Measurements from ENCODE around the gene TENT4B. TPM values are rescaled to one million over a fixed set of nuclear protein-coding genes. Genes with fewer than 3 reads are reported as not detected.

TENT4B gene
- polyA plus RNA-seq, 2 of the 4 experiments (the other 2 are of a cell fraction): 12.2 to 19.4 TPM

- 93% methylated on average over 11 of the region's 13 CpGs for WGBS (ENCODE audit: missing lambda C conversion rate)
Observed at GRCh38 chr16:50269061-50269705, 116.1 kb downstream of the TENT4B start.

DNA sequence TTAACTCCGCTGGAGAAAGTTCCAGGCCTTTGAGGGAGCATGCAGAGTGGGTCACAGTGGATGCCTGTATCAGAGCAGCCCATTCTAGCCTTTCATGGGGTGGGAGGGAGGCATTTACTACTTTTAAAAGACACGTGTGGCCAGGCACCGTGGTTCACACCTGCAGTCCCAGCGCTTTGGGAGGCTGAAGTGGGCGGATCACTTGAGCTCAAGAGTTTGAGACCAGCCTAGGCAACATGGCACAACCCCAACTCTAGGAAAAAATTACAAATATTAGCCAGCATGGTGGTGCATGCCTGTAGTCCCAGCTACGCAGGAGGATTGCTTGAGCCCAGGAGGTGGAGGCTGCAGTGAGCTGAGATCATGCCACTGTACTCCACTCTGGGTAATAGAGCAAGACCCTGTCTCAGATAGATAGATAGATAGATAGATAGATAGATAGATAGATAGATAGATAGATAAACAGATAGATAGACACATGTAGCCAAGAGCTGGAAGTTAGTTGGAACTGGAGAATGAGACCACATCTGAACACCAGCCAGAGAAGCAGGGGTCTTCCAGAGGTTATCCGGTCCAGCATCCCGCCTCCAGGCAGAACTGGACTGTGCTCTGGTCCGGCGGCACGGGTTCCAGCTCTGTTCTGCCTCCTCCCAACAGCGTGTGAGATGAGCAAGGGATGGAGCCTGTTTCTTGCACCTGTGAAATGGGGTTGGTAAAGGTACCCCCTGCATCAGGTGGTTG lies 116.8 kb downstream of the TENT4B start:
- DNase-seq (ENCODE audit: low read depth in 1 of 2, low spot score in 1 of 2) (no peak), ATAC-seq (no peak), FAIRE-seq (no peak)
- H3K9me3 ChIP-seq: no peaks in the 10 kb centered on the region
- H3K4me1 ChIP-seq: peaks cover 3% of the 10 kb centered on the region; the same call in 1 of the 3 replicates
- WGBS (ENCODE audit: missing lambda C conversion rate): 83% methylated on average over 12 of the region's 12 CpGs
- ChIA-PET CTCF (interaction anchor here (0.9 to 1.1 kb wide), 2 partner anchors 24 to 402 kb away, joined by 3 read pairs; no protein-coding TSS in a partner anchor), POLR2A (no interaction called here)
- H3K4me3 ChIP-seq: no peak overlapping the region
- H3K4me2 ChIP-seq: no peak overlapping the region
- no peak overlapping the region for H3K27ac ChIP-seq
- TF ChIP-seq BCL3 (IDR thresholded peaks at IDR 0.05) (no peak), HDAC2 (IDR thresholded peaks at IDR 0.05) (no peak), JUN (IDR thresholded peaks at IDR 0.05) (no peak), HOXB5 (CRISPR knock-in tag; IDR thresholded peaks at IDR 0.05) (no peak), JUNB (IDR thresholded peaks at IDR 0.05) (no peak), NFE2L2 (conservative IDR thresholded peaks at IDR 0.05; ENCODE audit: low read length) (no peak), RFX5 (IDR thresholded peaks at IDR 0.05) (no peak), FOSL2 (IDR thresholded peaks at IDR 0.05) (no peak), FOSL2 (CRISPR knock-in tag; IDR thresholded peaks at IDR 0.05) (no peak), PBX3 (IDR thresholded peaks at IDR 0.05) (no peak), NR3C1 (IDR thresholded peaks at IDR 0.05) (no peak), FOSB (CRISPR knock-in tag; IDR thresholded peaks at IDR 0.05) (no peak), CEBPB (IDR thresholded peaks at IDR 0.05) (no peak), TP53 (CRISPR knock-in tag; IDR thresholded peaks at IDR 0.05) (no peak)
- TF ChIP-seq, protein P1, sequence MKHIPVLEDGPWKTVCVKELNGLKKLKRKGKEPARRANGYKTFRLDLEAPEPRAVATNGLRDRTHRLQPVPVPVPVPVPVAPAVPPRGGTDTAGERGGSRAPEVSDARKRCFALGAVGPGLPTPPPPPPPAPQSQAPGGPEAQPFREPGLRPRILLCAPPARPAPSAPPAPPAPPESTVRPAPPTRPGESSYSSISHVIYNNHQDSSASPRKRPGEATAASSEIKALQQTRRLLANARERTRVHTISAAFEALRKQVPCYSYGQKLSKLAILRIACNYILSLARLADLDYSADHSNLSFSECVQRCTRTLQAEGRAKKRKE (CRISPR knock-in tag; IDR thresholded peaks at IDR 0.05; ENCODE audit: low read depth): no peak
- TF ChIP-seq, protein P2, sequence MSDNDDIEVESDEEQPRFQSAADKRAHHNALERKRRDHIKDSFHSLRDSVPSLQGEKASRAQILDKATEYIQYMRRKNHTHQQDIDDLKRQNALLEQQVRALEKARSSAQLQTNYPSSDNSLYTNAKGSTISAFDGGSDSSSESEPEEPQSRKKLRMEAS (IDR thresholded peaks at IDR 0.05): no peak
- TF ChIP-seq, protein P3, sequence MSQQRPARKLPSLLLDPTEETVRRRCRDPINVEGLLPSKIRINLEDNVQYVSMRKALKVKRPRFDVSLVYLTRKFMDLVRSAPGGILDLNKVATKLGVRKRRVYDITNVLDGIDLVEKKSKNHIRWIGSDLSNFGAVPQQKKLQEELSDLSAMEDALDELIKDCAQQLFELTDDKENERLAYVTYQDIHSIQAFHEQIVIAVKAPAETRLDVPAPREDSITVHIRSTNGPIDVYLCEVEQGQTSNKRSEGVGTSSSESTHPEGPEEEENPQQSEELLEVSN (IDR thresholded peaks at IDR 0.05; ENCODE audit: borderline replicate concordance, low read depth): no peak

More at GRCh38 chr16:50269061-50269705, 116.1 kb downstream of the TENT4B start:
- peaks cover 10% of the 10 kb centered on the region for H3K4me1 ChIP-seq
- ChIA-PET POLR2A (no interaction called here), CTCF (no interaction called here)
- no peak for FAIRE-seq
- no peak for ATAC-seq
- no peak overlapping the region for H3K27ac ChIP-seq
- TF ChIP-seq, protein P4, sequence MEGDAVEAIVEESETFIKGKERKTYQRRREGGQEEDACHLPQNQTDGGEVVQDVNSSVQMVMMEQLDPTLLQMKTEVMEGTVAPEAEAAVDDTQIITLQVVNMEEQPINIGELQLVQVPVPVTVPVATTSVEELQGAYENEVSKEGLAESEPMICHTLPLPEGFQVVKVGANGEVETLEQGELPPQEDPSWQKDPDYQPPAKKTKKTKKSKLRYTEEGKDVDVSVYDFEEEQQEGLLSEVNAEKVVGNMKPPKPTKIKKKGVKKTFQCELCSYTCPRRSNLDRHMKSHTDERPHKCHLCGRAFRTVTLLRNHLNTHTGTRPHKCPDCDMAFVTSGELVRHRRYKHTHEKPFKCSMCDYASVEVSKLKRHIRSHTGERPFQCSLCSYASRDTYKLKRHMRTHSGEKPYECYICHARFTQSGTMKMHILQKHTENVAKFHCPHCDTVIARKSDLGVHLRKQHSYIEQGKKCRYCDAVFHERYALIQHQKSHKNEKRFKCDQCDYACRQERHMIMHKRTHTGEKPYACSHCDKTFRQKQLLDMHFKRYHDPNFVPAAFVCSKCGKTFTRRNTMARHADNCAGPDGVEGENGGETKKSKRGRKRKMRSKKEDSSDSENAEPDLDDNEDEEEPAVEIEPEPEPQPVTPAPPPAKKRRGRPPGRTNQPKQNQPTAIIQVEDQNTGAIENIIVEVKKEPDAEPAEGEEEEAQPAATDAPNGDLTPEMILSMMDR (IDR thresholded peaks at IDR 0.05): no peak
- TF ChIP-seq, protein P5, sequence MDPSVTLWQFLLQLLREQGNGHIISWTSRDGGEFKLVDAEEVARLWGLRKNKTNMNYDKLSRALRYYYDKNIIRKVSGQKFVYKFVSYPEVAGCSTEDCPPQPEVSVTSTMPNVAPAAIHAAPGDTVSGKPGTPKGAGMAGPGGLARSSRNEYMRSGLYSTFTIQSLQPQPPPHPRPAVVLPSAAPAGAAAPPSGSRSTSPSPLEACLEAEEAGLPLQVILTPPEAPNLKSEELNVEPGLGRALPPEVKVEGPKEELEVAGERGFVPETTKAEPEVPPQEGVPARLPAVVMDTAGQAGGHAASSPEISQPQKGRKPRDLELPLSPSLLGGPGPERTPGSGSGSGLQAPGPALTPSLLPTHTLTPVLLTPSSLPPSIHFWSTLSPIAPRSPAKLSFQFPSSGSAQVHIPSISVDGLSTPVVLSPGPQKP (IDR thresholded peaks at IDR 0.05; ENCODE audit: low read depth, low read length): no peak
- TF ChIP-seq NFE2L2 (conservative IDR thresholded peaks at IDR 0.05; ENCODE audit: low read length): no peak
- no peak for TF ChIP-seq BHLHE40 (IDR thresholded peaks at IDR 0.05; ENCODE audit: low read depth, low read length)
- TF ChIP-seq EHF (CRISPR knock-in tag; IDR thresholded peaks at IDR 0.05): no peak
- no peak for TF ChIP-seq GATA3 (IDR thresholded peaks at IDR 0.05; ENCODE audit: borderline replicate concordance)
- TF ChIP-seq, protein P1 (CRISPR knock-in tag; IDR thresholded peaks at IDR 0.05; ENCODE audit: low read depth): no peak
- no peak for TF ChIP-seq MAZ (IDR thresholded peaks at IDR 0.05; ENCODE audit: borderline replicate concordance, low read depth, low read length)
- no peaks in the 10 kb centered on the region for H3K9me3 ChIP-seq
- H3K4me3 ChIP-seq: no peak overlapping the region
- no peak overlapping the region for H3K4me2 ChIP-seq
- no peak for DNase-seq (ENCODE audit: low read depth in 1 of 2, low spot score in 1 of 2)

Measured in A549 (cell line).